Breast epithelium (tissue), 3 donors: ENCODE results near the gene SLC6A1.

ENCODE experiments used
- CTCF ChIP-seq, 3 donors: fragments of 450-650 bp; IDR thresholded peaks; one replicate each; pipeline ENCODE4 v1.5.1; 2016 to 2017; ENCODE audit warnings: antibody characterized with exemption in 3 of 3, mild to moderate bottlenecking in 3 of 3, moderate library complexity in 3 of 3
- POLR2A ChIP-seq: fragments of 450-650 bp; IDR thresholded peaks from one replicate; pipeline ENCODE4 v1.6.1; 2016; ENCODE audit warnings: antibody characterized with exemption, mild to moderate bottlenecking, moderate library complexity
- POLR2AphosphoS5 ChIP-seq, 3 donors: sonication (generic); formaldehyde crosslinking; IDR thresholded peaks; one replicate each; pipeline ENCODE4 v1.6.1; 2017; ENCODE audit warnings: antibody characterized with exemption in 3 of 3

DNA sequence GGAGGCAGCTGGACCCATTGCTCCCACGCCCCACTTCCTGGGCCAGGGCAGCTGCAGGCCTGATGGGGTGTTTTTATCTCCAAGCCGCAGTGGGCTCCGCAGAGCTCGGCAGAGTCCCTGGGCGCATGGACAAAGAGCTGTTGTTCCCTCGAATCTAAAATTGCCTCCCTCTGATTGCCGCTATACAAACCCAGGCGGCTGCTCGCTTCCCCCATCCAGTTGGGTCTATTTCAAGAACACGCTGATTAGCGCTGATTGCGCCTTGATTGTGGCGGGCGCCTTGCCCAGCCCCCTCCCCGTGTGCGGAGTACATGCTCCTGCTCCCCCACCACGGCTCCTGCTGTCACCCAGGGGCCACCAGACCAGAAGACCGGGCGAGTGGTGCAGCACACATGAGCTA, 43.4 kb upstream of the SLC6A1 start:
- TF ChIP-seq CTCF (IDR thresholded peaks at IDR 0.05): no peak
- TF ChIP-seq POLR2A: no peak
- TF ChIP-seq POLR2AphosphoS5 (IDR thresholded peaks at IDR 0.05): no peak
